ENCODE data around the gene ATP1B1. TPM values are rescaled to one million over a fixed set of nuclear protein-coding genes. Genes with fewer than 3 reads are reported as not detected.

ATP1B1 gene
- total and polyA plus RNA-seq, 9 of the 15 experiments (the other 6 are each of a cell fraction or from before 2014, with no cell fraction given): 0.76 to 3.0 (median 1.7) TPM

DNA sequence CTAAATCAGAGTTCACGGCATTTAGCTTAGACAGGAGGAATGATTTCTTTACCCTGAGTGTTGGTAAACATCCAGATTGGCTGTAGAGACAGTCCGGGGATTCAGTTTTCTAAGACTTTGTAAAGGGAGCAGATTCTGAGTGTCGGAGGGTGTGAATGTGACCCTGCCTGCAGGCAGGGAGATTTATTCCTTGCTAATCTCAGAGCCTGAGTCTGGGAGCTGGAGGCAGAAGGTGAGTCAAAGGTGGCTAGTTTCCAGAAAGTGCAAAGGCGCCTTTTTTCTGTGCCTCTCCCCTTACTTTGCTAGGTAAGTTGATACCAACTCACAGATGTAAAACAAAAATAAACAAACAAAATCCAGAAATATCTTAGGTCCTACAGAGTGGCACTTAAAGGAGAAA is 11.7 kb downstream of the ATP1B1 start:
- 18% methylated on average over 4 of the region's 4 CpGs for WGBS (ENCODE audit: insufficient coverage, low coverage, missing lambda C conversion rate)
- no peak overlapping the region for H3K4me2 ChIP-seq (ENCODE audit: insufficient read depth, low read length)
- no peaks in the 10 kb centered on the region for H3K9me3 ChIP-seq (replicated peaks; ENCODE audit: control insufficient read depth, insufficient read depth, low read depth, low read length)
- intact Hi-C loops (cut with micrococcal nuclease) (no loop called here), in situ Hi-C loops (cut with MboI) (no loop called here)
- ChIA-PET CTCF (ENCODE audit: low intra/inter-chr PET ratio) (no interaction called here), POLR2A (interaction anchor here (0.6 to 1.5 kb wide), 2 partner anchors 10 to 158 kb away, joined by 3 read pairs; no protein-coding TSS in a partner anchor)
- TF ChIP-seq PHB (CRISPR knock-in tag; IDR thresholded peaks at IDR 0.05): no peak
- TF ChIP-seq, protein P1, sequence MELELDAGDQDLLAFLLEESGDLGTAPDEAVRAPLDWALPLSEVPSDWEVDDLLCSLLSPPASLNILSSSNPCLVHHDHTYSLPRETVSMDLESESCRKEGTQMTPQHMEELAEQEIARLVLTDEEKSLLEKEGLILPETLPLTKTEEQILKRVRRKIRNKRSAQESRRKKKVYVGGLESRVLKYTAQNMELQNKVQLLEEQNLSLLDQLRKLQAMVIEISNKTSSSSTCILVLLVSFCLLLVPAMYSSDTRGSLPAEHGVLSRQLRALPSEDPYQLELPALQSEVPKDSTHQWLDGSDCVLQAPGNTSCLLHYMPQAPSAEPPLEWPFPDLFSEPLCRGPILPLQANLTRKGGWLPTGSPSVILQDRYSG (tag; conservative IDR thresholded peaks at IDR 0.05; ENCODE audit: low read depth): no peak
- TF ChIP-seq, protein P2, sequence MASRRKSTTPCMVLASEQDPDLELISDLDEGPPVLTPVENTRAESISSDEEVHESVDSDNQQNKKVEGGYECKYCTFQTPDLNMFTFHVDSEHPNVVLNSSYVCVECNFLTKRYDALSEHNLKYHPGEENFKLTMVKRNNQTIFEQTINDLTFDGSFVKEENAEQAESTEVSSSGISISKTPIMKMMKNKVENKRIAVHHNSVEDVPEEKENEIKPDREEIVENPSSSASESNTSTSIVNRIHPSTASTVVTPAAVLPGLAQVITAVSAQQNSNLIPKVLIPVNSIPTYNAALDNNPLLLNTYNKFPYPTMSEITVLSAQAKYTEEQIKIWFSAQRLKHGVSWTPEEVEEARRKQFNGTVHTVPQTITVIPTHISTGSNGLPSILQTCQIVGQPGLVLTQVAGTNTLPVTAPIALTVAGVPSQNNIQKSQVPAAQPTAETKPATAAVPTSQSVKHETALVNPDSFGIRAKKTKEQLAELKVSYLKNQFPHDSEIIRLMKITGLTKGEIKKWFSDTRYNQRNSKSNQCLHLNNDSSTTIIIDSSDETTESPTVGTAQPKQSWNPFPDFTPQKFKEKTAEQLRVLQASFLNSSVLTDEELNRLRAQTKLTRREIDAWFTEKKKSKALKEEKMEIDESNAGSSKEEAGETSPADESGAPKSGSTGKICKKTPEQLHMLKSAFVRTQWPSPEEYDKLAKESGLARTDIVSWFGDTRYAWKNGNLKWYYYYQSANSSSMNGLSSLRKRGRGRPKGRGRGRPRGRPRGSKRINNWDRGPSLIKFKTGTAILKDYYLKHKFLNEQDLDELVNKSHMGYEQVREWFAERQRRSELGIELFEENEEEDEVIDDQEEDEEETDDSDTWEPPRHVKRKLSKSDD (conservative IDR thresholded peaks at IDR 0.05; ENCODE audit: low read length): no peak
- no peaks in the 10 kb centered on the region for H3K27me3 ChIP-seq (ENCODE audit: control insufficient read depth in 2 of 2, insufficient read depth in 2 of 2, low read length in 2 of 2)
- H4K20me1 ChIP-seq (replicated peaks; ENCODE audit: control insufficient read depth, insufficient read depth, low read length): no peaks in the 10 kb centered on the region
- no peak overlapping the region for H2AFZ ChIP-seq (ENCODE audit: low read depth, low read length)
- H3K9me1 ChIP-seq (ENCODE audit: control insufficient read depth, insufficient read depth, low read length): no peaks in the 10 kb centered on the region
- H3K4me1 ChIP-seq (replicated peaks in 1 of 2; ENCODE audit: control insufficient read depth in 2 of 2, insufficient read depth in 2 of 2, low read length in 2 of 2): peaks cover 0 to 5% of the 10 kb centered on the region in 2 experiments; a peak in 2 of 5 replicates
- no peak for ATAC-seq
- no peaks in the 10 kb centered on the region for H3K36me3 ChIP-seq (ENCODE audit: control insufficient read depth, insufficient read depth, low read length)
- no TSS peak for BruUV-seq (replicated peaks)
- no peaks in the 10 kb centered on the region for H3K79me2 ChIP-seq (ENCODE audit: control insufficient read depth, insufficient read depth, low read length)
- no peak overlapping the region for H3K4me3 ChIP-seq
- DNase-seq (ENCODE audit: extremely low read depth in 1 of 4, low spot score in 3 of 4): no peak
- no peak overlapping the region for H3K27ac ChIP-seq (ENCODE audit: extremely low read depth, low read depth, low read length)
- FAIRE-seq: no peak
- no peak overlapping the region for H3K9ac ChIP-seq (ENCODE audit: insufficient read depth in 1 of 2, low read depth in 2 of 2, low read length in 2 of 2)
